ENCODE results near the gene ATP10A.

ATP10A gene

DNA sequence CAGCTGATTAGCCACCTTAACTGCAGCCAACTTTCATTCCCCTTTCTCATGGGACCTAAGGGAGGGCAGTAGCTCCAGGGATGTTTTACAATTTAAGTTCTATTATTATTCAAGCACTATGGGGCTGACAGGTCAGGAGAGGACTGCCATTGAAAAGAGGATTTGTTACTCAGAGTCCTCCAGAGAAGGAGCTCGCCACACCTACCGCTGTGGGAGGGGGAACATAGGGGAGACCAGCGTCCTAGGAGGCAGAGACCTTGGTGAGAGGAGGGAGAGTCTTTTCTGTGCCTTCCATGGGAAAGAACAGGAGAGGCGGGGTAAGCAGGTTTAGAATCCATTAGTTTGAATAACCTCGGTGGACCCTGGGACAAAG, 14.4 kb downstream of the ATP10A start:
- Mint-ChIP-seq H3K4me3 (peak overlapping the region; percentile 82), H3K36me3 (ENCODE audit: insufficient read depth) (peaks cover 4% of the 10 kb centered on the region), H3K4me1 (peaks cover 61% of the 10 kb centered on the region), H3K9me3 (no peaks in the 10 kb centered on the region), H3K27me3 (no peaks in the 10 kb centered on the region), H3K27ac (ENCODE audit: low read depth) (peak overlapping the region; percentile 91)
- no peak for DNase-seq (ENCODE audit: low spot score in 2 of 2)
- ATAC-seq (replicated peaks; ENCODE audit: extremely low read depth, poor library complexity, severe bottlenecking): no peak

DNA sequence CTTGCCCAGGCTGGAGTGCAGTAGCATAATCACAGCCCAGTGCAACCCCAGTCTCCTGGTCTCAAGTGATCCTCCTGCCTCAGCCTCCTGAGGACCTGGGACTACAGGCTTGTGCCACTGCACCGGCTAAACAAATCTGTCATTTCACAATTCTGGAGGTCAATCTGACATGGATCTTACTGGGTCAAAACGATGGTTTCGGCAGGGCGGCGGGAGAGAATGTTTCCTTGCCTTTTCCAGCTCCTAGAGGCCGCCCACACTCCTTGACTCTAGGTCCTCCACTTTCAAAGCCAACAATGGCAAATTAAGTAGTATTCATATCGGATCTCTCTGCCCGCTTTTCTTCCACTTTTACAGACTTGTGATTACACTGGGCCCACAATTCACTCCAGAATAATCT, 14.8 kb downstream of the ATP10A start:
- Mint-ChIP-seq H3K27ac (ENCODE audit: low read depth) (peak overlapping the region; percentile 91), H3K9me3 (no peaks in the 10 kb centered on the region), H3K4me1 (peaks cover 60% of the 10 kb centered on the region), H3K27me3 (no peaks in the 10 kb centered on the region), H3K4me3 (no peak overlapping the region), H3K36me3 (ENCODE audit: insufficient read depth) (peaks cover 4% of the 10 kb centered on the region)
- DNase-seq (ENCODE audit: low spot score in 2 of 2) (no peak), ATAC-seq (replicated peaks; ENCODE audit: extremely low read depth, poor library complexity, severe bottlenecking) (no peak)

DNA sequence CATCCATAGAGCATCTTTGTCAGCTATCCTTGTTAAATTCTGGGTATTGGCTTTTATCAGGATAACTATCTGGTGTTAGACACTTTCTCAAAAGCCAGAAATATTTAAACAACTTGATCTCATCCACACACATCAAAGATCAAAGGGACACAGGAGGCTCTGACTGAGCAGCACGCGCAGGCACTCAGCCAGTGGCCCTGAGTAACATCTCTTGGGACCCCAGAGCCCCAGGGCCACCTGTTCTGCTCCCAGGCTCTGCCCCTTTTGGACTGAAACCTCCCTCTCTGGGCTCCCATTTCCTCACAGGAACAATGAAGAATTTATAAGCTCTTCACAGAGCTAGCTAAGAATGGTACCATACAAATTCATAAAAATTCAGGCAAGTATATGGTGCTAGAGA, 16.1 kb downstream of the ATP10A start:
- no peaks in the 10 kb centered on the region for H3K9me3 Mint-ChIP-seq
- no peaks in the 10 kb centered on the region for H3K27me3 Mint-ChIP-seq
- ATAC-seq (replicated peaks; ENCODE audit: extremely low read depth, poor library complexity, severe bottlenecking): no peak
- DNase-seq (ENCODE audit: low spot score in 2 of 2): no peak
- no peak overlapping the region for H3K4me3 Mint-ChIP-seq
- H3K4me1 Mint-ChIP-seq: peaks cover 48% of the 10 kb centered on the region
- peak overlapping the region; percentile 46 for H3K27ac Mint-ChIP-seq (ENCODE audit: low read depth)
- H3K36me3 Mint-ChIP-seq (ENCODE audit: insufficient read depth): peaks cover 4% of the 10 kb centered on the region

DNA sequence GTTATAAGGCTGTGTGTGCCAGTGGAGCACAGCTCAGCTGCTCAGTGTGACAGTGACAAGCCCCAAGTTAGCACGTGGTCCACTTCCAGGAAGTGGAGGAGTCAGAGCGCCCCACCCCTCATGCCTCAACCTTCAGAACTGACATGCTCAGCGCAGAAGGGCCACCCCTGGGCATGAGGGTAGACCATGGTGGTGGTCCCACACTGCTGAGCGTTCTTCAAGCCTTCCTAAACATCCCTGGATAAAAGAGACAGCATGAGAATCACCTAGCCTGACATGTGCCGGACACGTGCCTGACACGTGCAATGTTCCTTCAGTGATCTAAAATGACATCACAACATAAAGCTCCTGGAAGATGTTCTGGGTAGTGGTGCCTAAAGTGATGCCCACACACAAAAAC, 16.8 kb downstream of the ATP10A start:
- ATAC-seq (replicated peaks; ENCODE audit: extremely low read depth, poor library complexity, severe bottlenecking) (peak; percentile 65), DNase-seq (ENCODE audit: low spot score in 2 of 2) (no peak)
- Mint-ChIP-seq H3K36me3 (ENCODE audit: insufficient read depth) (peaks cover 4% of the 10 kb centered on the region), H3K9me3 (no peaks in the 10 kb centered on the region), H3K27ac (ENCODE audit: low read depth) (peak overlapping the region; percentile 46), H3K4me3 (no peak overlapping the region), H3K27me3 (no peaks in the 10 kb centered on the region), H3K4me1 (peaks cover 44% of the 10 kb centered on the region)

DNA sequence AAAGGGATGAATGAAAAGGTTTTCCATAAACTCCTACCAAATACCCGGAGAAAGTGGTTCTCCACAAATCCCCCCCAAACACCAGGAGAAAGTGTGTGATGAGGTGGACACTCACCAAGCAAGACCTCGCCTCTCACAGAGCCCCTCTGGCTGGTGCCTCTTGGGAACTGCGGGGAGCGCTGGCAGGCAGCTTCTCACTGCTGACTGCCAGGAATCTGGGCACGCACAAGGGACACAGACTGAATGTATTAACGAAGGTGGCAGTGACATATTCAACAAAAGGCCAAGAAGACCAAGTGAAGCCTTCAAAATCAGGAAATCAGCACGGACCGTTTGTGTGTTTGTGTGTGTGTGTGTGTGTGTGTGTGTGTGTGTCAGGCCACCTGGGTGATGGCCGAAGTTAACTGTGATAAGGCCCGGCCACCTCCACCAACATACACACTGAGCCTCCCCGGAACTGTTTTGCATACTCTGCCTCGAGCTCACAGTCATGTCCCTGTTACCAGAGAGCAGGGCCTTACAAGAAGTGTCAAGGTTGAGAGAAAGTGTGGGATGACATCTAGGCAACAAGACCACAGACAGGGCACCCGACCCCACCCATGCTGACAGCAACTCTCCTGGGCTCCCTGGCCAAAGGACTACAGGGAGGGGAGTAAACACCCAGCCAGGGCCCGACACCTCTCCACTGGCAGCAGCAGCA, 18.0 kb downstream of the ATP10A start:
- Mint-ChIP-seq H3K4me1 (peaks cover 36% of the 10 kb centered on the region), H3K27me3 (no peaks in the 10 kb centered on the region), H3K9me3 (no peaks in the 10 kb centered on the region), H3K4me3 (no peak overlapping the region), H3K36me3 (ENCODE audit: insufficient read depth) (peaks cover 1% of the 10 kb centered on the region), H3K27ac (ENCODE audit: low read depth) (peak overlapping the region; percentile 82)
- no peak for ATAC-seq (replicated peaks; ENCODE audit: extremely low read depth, poor library complexity, severe bottlenecking)
- no peak for DNase-seq (ENCODE audit: low spot score in 2 of 2)

DNA sequence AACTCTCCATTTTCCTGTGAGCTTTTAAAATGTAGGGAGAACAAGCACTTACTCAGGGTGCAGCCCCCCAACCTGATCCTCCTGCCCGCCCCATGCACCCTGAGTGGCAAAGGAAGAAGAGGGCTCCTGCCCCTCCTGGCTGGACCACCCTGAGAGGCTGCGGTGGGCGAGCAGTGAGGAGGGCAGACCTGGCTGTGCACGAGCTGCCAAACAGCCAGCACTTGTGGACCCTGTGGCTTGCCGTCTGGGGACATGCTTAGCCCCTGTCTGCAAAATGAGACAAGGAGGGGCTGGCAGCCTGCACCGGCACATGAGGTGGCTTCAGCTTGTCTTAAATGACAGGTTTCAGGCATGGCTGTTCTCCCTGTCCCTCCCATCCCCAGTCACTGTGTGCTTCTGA, 18.6 kb downstream of the ATP10A start:
- Mint-ChIP-seq H3K4me3 (no peak overlapping the region), H3K9me3 (no peaks in the 10 kb centered on the region), H3K27me3 (no peaks in the 10 kb centered on the region), H3K27ac (ENCODE audit: low read depth) (no peak overlapping the region), H3K36me3 (ENCODE audit: insufficient read depth) (peaks cover 1% of the 10 kb centered on the region), H3K4me1 (peaks cover 30% of the 10 kb centered on the region)
- ATAC-seq (replicated peaks; ENCODE audit: extremely low read depth, poor library complexity, severe bottlenecking): no peak
- DNase-seq (ENCODE audit: low spot score in 2 of 2): no peak

- no peak overlapping the region for H3K4me3 Mint-ChIP-seq
- ATAC-seq (replicated peaks; ENCODE audit: extremely low read depth, poor library complexity, severe bottlenecking): no peak
- H3K36me3 Mint-ChIP-seq (ENCODE audit: insufficient read depth): peaks cover 1% of the 10 kb centered on the region
- no peaks in the 10 kb centered on the region for H3K27me3 Mint-ChIP-seq
- no peaks in the 10 kb centered on the region for H3K9me3 Mint-ChIP-seq
- DNase-seq (ENCODE audit: low spot score in 2 of 2): no peak
- peaks cover 25% of the 10 kb centered on the region for H3K4me1 Mint-ChIP-seq
- H3K27ac Mint-ChIP-seq (ENCODE audit: low read depth): no peak overlapping the region
Measured at GRCh38 chr15:25844076-25844475, 19.1 kb downstream of the ATP10A start.

DNA sequence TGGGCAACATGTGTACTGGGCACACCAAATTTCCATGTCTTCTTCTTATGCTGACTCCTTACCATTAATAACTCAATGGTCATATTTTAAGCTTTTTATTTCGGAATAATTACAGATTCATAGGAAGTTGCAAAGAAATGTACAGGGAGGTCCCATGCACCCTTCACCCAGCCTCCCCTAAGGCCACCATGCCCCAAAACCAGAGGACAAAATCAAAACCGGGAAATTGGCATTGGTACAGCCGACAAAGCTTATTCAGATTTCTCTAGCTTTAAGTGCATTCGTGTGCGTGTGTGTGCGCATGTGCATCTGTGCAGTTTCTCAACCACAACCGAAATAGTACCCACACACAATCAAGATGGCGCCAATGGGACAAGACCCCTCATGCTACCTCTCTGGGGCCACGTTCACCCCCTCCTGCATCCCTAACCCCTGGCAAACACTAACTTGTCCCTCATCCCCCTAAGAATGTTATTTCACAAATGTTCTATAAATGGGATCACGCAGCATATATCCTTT, 23.4 kb downstream of the ATP10A start:
- no peak overlapping the region for H3K4me3 Mint-ChIP-seq
- no peak for ATAC-seq (replicated peaks; ENCODE audit: extremely low read depth, poor library complexity, severe bottlenecking)
- H3K36me3 Mint-ChIP-seq (ENCODE audit: insufficient read depth): no peaks in the 10 kb centered on the region
- no peaks in the 10 kb centered on the region for H3K27me3 Mint-ChIP-seq
- no peak for DNase-seq (ENCODE audit: low spot score in 2 of 2)
- no peak overlapping the region for H3K27ac Mint-ChIP-seq (ENCODE audit: low read depth)
- H3K4me1 Mint-ChIP-seq: peaks cover 11% of the 10 kb centered on the region
- no peaks in the 10 kb centered on the region for H3K9me3 Mint-ChIP-seq

GRCh38 chr15:25838871-25839195, 24.3 kb downstream of the ATP10A start:
- Mint-ChIP-seq H3K4me3 (no peak overlapping the region), H3K27me3 (no peaks in the 10 kb centered on the region), H3K36me3 (ENCODE audit: insufficient read depth) (no peaks in the 10 kb centered on the region), H3K9me3 (no peaks in the 10 kb centered on the region), H3K4me1 (peaks cover 11% of the 10 kb centered on the region), H3K27ac (ENCODE audit: low read depth) (no peak overlapping the region)
- DNase-seq (ENCODE audit: low spot score in 2 of 2): no peak
- ATAC-seq (replicated peaks; ENCODE audit: extremely low read depth, poor library complexity, severe bottlenecking): no peak

DNA sequence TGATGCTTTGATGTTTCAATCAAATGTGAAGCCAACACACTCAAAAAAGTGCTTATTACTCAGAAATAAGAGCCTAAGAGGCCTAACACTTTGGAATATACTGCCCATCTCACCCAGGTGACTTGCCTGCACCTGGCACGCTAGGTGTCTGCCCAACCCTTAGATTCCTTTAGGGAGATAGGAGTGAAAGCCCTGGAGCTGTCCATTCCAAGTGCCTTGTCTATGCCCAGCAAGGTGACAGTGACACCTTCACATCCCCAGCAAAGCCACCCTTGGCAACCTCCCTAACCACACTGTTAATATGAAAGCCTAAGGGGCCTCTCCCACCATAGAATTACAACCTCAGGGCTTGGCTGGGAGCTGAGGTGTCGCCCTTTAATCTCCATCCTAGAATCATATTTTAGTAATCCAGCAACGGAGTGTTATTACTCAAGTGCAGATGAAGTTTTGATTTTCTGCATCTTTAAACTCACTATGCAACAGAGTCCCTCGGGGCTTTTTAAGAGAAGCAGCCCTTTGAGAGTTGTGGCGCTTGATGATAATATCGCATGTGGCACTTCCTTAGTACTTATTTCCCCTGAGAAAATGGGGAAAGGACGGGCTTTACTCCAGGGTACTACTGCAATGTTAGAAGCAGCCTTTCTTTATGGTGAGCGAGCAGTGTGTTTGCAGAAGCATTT, 24.8 kb downstream of the ATP10A start:
- Mint-ChIP-seq H3K9me3 (no peaks in the 10 kb centered on the region), H3K4me1 (peaks cover 11% of the 10 kb centered on the region), H3K27ac (ENCODE audit: low read depth) (no peak overlapping the region), H3K36me3 (ENCODE audit: insufficient read depth) (no peaks in the 10 kb centered on the region), H3K4me3 (no peak overlapping the region), H3K27me3 (no peaks in the 10 kb centered on the region)
- ATAC-seq (replicated peaks; ENCODE audit: extremely low read depth, poor library complexity, severe bottlenecking) (no peak), DNase-seq (ENCODE audit: low spot score in 2 of 2) (no peak)

GRCh38 chr15:25832158-25832557, 31.0 kb downstream of the ATP10A start:
- Mint-ChIP-seq H3K27ac (ENCODE audit: low read depth) (peak overlapping the region; percentile 44), H3K4me3 (no peak overlapping the region), H3K36me3 (ENCODE audit: insufficient read depth) (peaks cover 2% of the 10 kb centered on the region), H3K27me3 (no peaks in the 10 kb centered on the region), H3K4me1 (peaks cover 2% of the 10 kb centered on the region), H3K9me3 (no peaks in the 10 kb centered on the region)
- no peak for ATAC-seq (replicated peaks; ENCODE audit: extremely low read depth, poor library complexity, severe bottlenecking)
- DNase-seq (ENCODE audit: low spot score in 2 of 2): no peak

GRCh38 chr15:25830844-25831451, 32.2 kb downstream of the ATP10A start:
- peaks cover 3% of the 10 kb centered on the region for H3K4me1 Mint-ChIP-seq
- H3K27me3 Mint-ChIP-seq: no peaks in the 10 kb centered on the region
- ATAC-seq (replicated peaks; ENCODE audit: extremely low read depth, poor library complexity, severe bottlenecking) (no peak), DNase-seq (ENCODE audit: low spot score in 2 of 2) (no peak)
- no peak overlapping the region for H3K27ac Mint-ChIP-seq (ENCODE audit: low read depth)
- peaks cover 2% of the 10 kb centered on the region for H3K36me3 Mint-ChIP-seq (ENCODE audit: insufficient read depth)
- no peak overlapping the region for H3K4me3 Mint-ChIP-seq
- peaks cover 8% of the 10 kb centered on the region for H3K9me3 Mint-ChIP-seq

DNA sequence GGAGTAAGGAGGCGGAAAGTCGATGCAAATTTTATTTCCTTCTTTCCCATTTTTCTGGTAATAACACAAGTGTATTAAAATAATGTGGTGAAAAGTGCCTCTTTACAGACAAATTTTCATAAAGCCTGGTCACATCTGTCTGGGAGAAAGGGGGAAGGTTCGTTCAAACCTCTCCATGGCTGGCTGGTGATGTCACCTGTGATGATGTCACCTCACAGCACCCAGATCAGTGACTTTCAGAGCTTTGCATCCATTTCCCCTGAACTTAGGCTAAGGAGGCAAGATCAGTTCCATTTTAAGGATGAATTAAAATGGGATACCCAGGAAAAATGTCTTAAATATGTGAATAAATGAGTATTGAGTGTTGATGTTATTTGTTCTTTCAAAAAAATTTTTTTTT, 34.1 kb downstream of the ATP10A start:
- ATAC-seq (replicated peaks; ENCODE audit: extremely low read depth, poor library complexity, severe bottlenecking): no peak
- DNase-seq (ENCODE audit: low spot score in 2 of 2): no peak
- Mint-ChIP-seq H3K27me3 (no peaks in the 10 kb centered on the region), H3K4me3 (no peak overlapping the region), H3K4me1 (peaks cover 12% of the 10 kb centered on the region), H3K36me3 (ENCODE audit: insufficient read depth) (peaks cover 2% of the 10 kb centered on the region), H3K9me3 (peaks cover 17% of the 10 kb centered on the region), H3K27ac (ENCODE audit: low read depth) (no peak overlapping the region)

All from central memory CD8-positive, alpha-beta T cell (primary cell).